Gastrocnemius medialis (tissue), 4 donors: ENCODE measurements around the gene ITPR1. TPM values are rescaled to one million over a fixed set of nuclear protein-coding genes. Genes with fewer than 3 reads are reported as not detected.

Experiments used
- ATAC-seq, 2 donors: fragments of 150-250 bp; one replicate each; pipeline ENCODE4 v1.9.1; 2016
- DNase-seq, 2 donors: peaks; one replicate each; pipeline ENCODE4 v3.0.0-alpha.2; 2019
- H3K27ac ChIP-seq, 4 donors: fragments of 200-600 bp; sonication (generic); 1 replicate in 1 of 4; 2 replicates in 3 of 4; pipeline ENCODE4 v1.5.1; 2016 to 2018; ENCODE audit warnings: mild to moderate bottlenecking in 2 of 4, moderate library complexity in 1 of 4
- H3K27me3 ChIP-seq, 3 donors: fragments of 200-600 bp; sonication (generic) in 2 of 3; 1 replicate in 1 of 3; 2 replicates in 2 of 3; pipeline versions ENCODE4 v1.5.1 to v1.6.0; 2016 to 2019; ENCODE audit warnings: mild to moderate bottlenecking in 1 of 3, moderate library complexity in 1 of 3
- H3K36me3 ChIP-seq, 2 donors: fragments of 200-600 bp; sonication (generic) in 1 of 2; one replicate each; pipeline ENCODE4 v1.5.1; 2017 to 2018
- H3K4me1 ChIP-seq, 2 donors: fragments of 200-600 bp; sonication (generic) in 1 of 2; one replicate each; pipeline ENCODE4 v1.5.1; 2016 to 2017; ENCODE audit warnings: mild to moderate bottlenecking in 2 of 2
- H3K4me3 ChIP-seq, 4 donors: fragments of 200-600 bp; sonication (generic) in 3 of 4; 1 replicate in 1 of 4; 2 replicates in 3 of 4; pipeline ENCODE4 v1.5.1; 2016 to 2019; ENCODE audit warnings: mild to moderate bottlenecking in 2 of 4
- H3K9me3 ChIP-seq, 3 donors: fragments of 200-600 bp; sonication (generic) in 2 of 3; 1 replicate in 1 of 3; 2 replicates in 2 of 3; pipeline ENCODE4 v1.5.1; 2016 to 2019
- CTCF ChIP-seq, 5 experiments: fragments of 450-650 bp in 3 of 5; fragments of 200-600 bp in 2 of 5; sonication (generic) in 2 of 5; IDR thresholded peaks in 4 of 5; conservative IDR thresholded peaks in 1 of 5; 1 replicate in 4 of 5; 2 replicates in 1 of 5; pipeline ENCODE4 v1.5.1; 2016 to 2019; ENCODE audit warnings: antibody characterized with exemption in 5 of 5, mild to moderate bottlenecking in 3 of 5, moderate library complexity in 3 of 5
- POLR2A ChIP-seq, 2 donors: fragments of 450-650 bp; IDR thresholded peaks; one replicate each; pipeline ENCODE4 v1.6.1; 2017; ENCODE audit warnings: antibody characterized with exemption in 2 of 2, mild to moderate bottlenecking in 2 of 2, moderate library complexity in 2 of 2
- in situ Hi-C, 4 donors: fragments of 200-750 bp; cut with MboI; loops; one replicate each; pipeline versions ENCODE4 v1.15.0 to v1.8.0; 2017; ENCODE audit warnings: low sequenced_read_pairs in 4 of 4
- intact Hi-C: fragments of 100-400 bp; cut with DNase I; formaldehyde crosslinking; loops from one replicate; pipeline ENCODE4 v1.15.1; 2023; ENCODE audit warnings: low total_unique reads
- total RNA-seq, 4 donors: library from RNA; depleted of rRNA; stranded (reverse); fragments of >200 nt; gene quantifications; one replicate each; pipeline versions ENCODE4 v1.1.0 to v1.2.3, GENCODE V29; 2016

ITPR1 gene
- 10 to 100 TPM in 2 of 4 donors, 1 to 10 TPM in 2; 5.5 to 21.7 (median 11.3) TPM for total RNA-seq

GRCh38 chr3:4493014-4493940 is at the start of gene ITPR1:
Gene ITPR1 (plus strand): TSS chr3:4493348. CDS start chr3:4516492, 23,144 bp downstream.
- H3K4me1 ChIP-seq, result peaks cover 16 to 25% of the 10 kb centered on the region in 2 donors

GRCh38 chr3:4447295-4447999 is 45.7 kb upstream of the ITPR1 start:
- no peaks in the 10 kb centered on the region for H3K4me1 ChIP-seq
- no peaks in the 10 kb centered on the region for H3K27me3 ChIP-seq
- no peak overlapping the region for H3K27ac ChIP-seq
- DNase-seq, result no peak
- TF ChIP-seq CTCF (IDR thresholded peaks at IDR 0.05 in 4 of 5, conservative IDR thresholded peaks at IDR 0.05 in 1 of 5) (no peak), POLR2A (IDR thresholded peaks at IDR 0.05) (no peak)
- in situ Hi-C loops, result no loop called here
- H3K9me3 ChIP-seq, result no peaks in the 10 kb centered on the region
- peaks cover 0 to 18% of the 10 kb centered on the region in 2 donors for H3K36me3 ChIP-seq
- ATAC-seq, result no peak
- intact Hi-C loops, result no loop called here
- H3K4me3 ChIP-seq, result no peak overlapping the region

More at GRCh38 chr3:4493014-4493940, at the start of gene ITPR1:
- ATAC-seq (peak; percentile 93 to 94), DNase-seq (peak; percentile 96 to 97)
- Histone ChIP-seq H3K4me3 (peak within 1 kb of the TSS; percentile 78 to 97 (median 87)), H3K36me3 (no peaks in the 10 kb centered on the region), H3K27me3 (no peaks in the 10 kb centered on the region), H3K27ac (peak within 1 kb of the TSS; percentile 90 to 97 (median 92)), H3K9me3 (no peaks in the 10 kb centered on the region)
- in situ Hi-C loops, result no loop called here
- TF ChIP-seq POLR2A (IDR thresholded peaks at IDR 0.05) (peak; percentile 95 to 99), CTCF (IDR thresholded peaks at IDR 0.05 in 4 of 5, conservative IDR thresholded peaks at IDR 0.05 in 1 of 5) (no peak)
- intact Hi-C loops, result loop anchor here (1.0 to 10.0 kb wide), 6 partner anchors 26 to 702 kb away; partner anchors contain the start of genes ARL8B, SETMAR and SUMF1

GRCh38 chr3:4448187-4448586 is 45.0 kb upstream of the ITPR1 start:
- Histone ChIP-seq H3K36me3 (peaks cover 0 to 18% of the 10 kb centered on the region in 2 donors), H3K27ac (no peak overlapping the region), H3K4me3 (no peak overlapping the region), H3K4me1 (no peaks in the 10 kb centered on the region), H3K9me3 (no peaks in the 10 kb centered on the region), H3K27me3 (no peaks in the 10 kb centered on the region)
- DNase-seq (no peak), ATAC-seq (no peak)
- intact Hi-C loops (no loop called here), in situ Hi-C loops (no loop called here)
- no peak for TF ChIP-seq POLR2A (IDR thresholded peaks at IDR 0.05)
- no peak for TF ChIP-seq CTCF (IDR thresholded peaks at IDR 0.05 in 4 of 5, conservative IDR thresholded peaks at IDR 0.05 in 1 of 5)

GRCh38 chr3:4449043-4449805 is 43.9 kb upstream of the ITPR1 start:
- intact Hi-C loops, result no loop called here
- Histone ChIP-seq H3K9me3 (no peaks in the 10 kb centered on the region), H3K36me3 (peaks cover 0 to 18% of the 10 kb centered on the region in 2 donors), H3K4me1 (no peaks in the 10 kb centered on the region), H3K4me3 (no peak overlapping the region), H3K27ac (no peak overlapping the region), H3K27me3 (no peaks in the 10 kb centered on the region)
- in situ Hi-C loops, result no loop called here
- no peak for DNase-seq
- TF ChIP-seq CTCF (IDR thresholded peaks at IDR 0.05 in 4 of 5, conservative IDR thresholded peaks at IDR 0.05 in 1 of 5) (no peak), POLR2A (IDR thresholded peaks at IDR 0.05) (no peak)
- no peak for ATAC-seq
